ENCODE data around the gene PTPRN2.

DNA sequence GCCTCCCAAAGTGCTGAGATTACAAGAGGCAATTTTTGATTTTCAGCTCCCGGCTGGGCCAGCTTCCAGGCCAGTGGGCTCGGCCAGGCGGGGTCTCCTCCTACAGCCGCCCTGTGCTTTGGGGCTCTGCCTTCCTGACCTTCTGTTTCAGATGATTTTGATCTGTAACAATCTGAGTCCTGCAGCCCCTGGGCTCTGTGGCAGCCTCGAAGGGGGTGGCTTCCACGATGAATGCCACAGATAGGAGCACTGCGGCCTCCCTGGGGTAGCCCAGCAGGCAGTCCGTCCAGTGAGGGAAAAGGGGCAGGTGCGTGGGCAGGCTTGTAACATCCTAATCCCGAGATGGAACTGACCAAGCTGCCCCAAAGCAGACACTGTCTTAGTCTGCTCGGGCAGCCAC lies 1073.3 kb downstream of the PTPRN2 start:
- TF ChIP-seq POLR2AphosphoS5 (IDR thresholded peaks at IDR 0.05) (no peak), POLR2A (IDR thresholded peaks at IDR 0.05) (no peak)
- TF ChIP-seq, protein P1, sequence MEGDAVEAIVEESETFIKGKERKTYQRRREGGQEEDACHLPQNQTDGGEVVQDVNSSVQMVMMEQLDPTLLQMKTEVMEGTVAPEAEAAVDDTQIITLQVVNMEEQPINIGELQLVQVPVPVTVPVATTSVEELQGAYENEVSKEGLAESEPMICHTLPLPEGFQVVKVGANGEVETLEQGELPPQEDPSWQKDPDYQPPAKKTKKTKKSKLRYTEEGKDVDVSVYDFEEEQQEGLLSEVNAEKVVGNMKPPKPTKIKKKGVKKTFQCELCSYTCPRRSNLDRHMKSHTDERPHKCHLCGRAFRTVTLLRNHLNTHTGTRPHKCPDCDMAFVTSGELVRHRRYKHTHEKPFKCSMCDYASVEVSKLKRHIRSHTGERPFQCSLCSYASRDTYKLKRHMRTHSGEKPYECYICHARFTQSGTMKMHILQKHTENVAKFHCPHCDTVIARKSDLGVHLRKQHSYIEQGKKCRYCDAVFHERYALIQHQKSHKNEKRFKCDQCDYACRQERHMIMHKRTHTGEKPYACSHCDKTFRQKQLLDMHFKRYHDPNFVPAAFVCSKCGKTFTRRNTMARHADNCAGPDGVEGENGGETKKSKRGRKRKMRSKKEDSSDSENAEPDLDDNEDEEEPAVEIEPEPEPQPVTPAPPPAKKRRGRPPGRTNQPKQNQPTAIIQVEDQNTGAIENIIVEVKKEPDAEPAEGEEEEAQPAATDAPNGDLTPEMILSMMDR (IDR thresholded peaks at IDR 0.05) = no peak

Measured in sigmoid colon (tissue), 4 donors.